GM23338 (cell line): Measurements from ENCODE around the gene NUDT21. TPM values are rescaled to one million over a fixed set of nuclear protein-coding genes. Genes with fewer than 3 reads are reported as not detected.

ENCODE experiments used
- ATAC-seq: fragments of 200-7000 bp; cut with Tn5 transposase; 3 replicates; pipeline ENCODE4 v1.9.1; 2020
- DNase-seq: peaks from one replicate; pipeline ENCODE4 v3.0.0-alpha.2; 2015; ENCODE audit warnings: low spot score
- H2AFZ ChIP-seq: fragments of 200-600 bp; sonication (generic); 2 replicates; pipeline ENCODE4 v1.8.0; 2016; ENCODE audit warnings: antibody characterized with exemption, mild to moderate bottlenecking, moderate library complexity
- H3F3A ChIP-seq: fragments of 200-600 bp; sonication (generic); replicated peaks from 2 replicates; pipeline ENCODE4 v1.8.0; 2017; ENCODE audit warnings: antibody characterized with exemption, mixed run types, low read depth
- H3K27ac ChIP-seq: fragments of 200-600 bp; sonication (generic); 2 replicates; pipeline ENCODE4 v1.6.1; 2016; ENCODE audit warnings: low read depth
- H3K27me3 ChIP-seq: fragments of 200-600 bp; sonication (generic); 2 replicates; pipeline ENCODE4 v1.8.0; 2016; ENCODE audit warnings: mild to moderate bottlenecking, mixed run types, moderate library complexity; ENCODE audit not compliant: insufficient read depth
- H3K36me3 ChIP-seq: fragments of 200-600 bp; sonication (generic); 2 replicates; pipeline ENCODE4 v1.8.0; 2016; ENCODE audit warnings: mild to moderate bottlenecking; ENCODE audit not compliant: insufficient read depth
- H3K4me1 ChIP-seq: fragments of 200-600 bp; sonication (generic); 2 replicates; pipeline ENCODE4 v1.8.0; 2016; ENCODE audit warnings: mild to moderate bottlenecking, moderate library complexity; ENCODE audit not compliant: insufficient read depth
- H3K4me2 ChIP-seq: fragments of 200-600 bp; sonication (generic); 2 replicates; pipeline ENCODE4 v1.7.1; 2017; ENCODE audit warnings: mixed run types
- H3K4me3 ChIP-seq: fragments of 200-600 bp; sonication (generic); 2 replicates; pipeline ENCODE4 v1.6.1; 2016; ENCODE audit warnings: mixed run types
- H3K79me2 ChIP-seq: fragments of 200-600 bp; sonication (generic); replicated peaks from 2 replicates; pipeline ENCODE4 v1.8.0; 2017; ENCODE audit warnings: mild to moderate bottlenecking; ENCODE audit not compliant: insufficient read depth
- H3K9me2 ChIP-seq: fragments of 200-600 bp; sonication (generic); 2 replicates; pipeline ENCODE4 v1.8.0; 2017; ENCODE audit not compliant: insufficient read depth
- H4K20me1 ChIP-seq: fragments of 200-600 bp; sonication (generic); replicated peaks from 2 replicates; pipeline ENCODE4 v1.8.0; 2017; ENCODE audit warnings: mild to moderate bottlenecking; ENCODE audit not compliant: insufficient read depth
- H3K27ac Mint-ChIP-seq: 2 replicates; pipeline ENCODE4 v1.8.0; 2020; ENCODE audit warnings: inconsistent platforms, mild to moderate bottlenecking, moderate library complexity, mixed read lengths
- H3K27me3 Mint-ChIP-seq: 3 replicates; pipeline ENCODE4 v1.8.0; 2022; ENCODE audit warnings: low read depth, mild to moderate bottlenecking, moderate library complexity, mixed read lengths, inconsistent platforms; ENCODE audit not compliant: insufficient read depth, poor library complexity
- H3K36me3 Mint-ChIP-seq: 3 replicates; pipeline ENCODE4 v1.8.0; 2021; ENCODE audit warnings: low read depth, mild to moderate bottlenecking, inconsistent platforms, moderate library complexity, mixed read lengths
- H3K4me1 Mint-ChIP-seq: 3 replicates; pipeline ENCODE4 v1.8.0; 2020; ENCODE audit warnings: mild to moderate bottlenecking, inconsistent platforms, mixed read lengths
- H3K4me3 Mint-ChIP-seq: 3 replicates; pipeline ENCODE4 v1.8.0; 2021; ENCODE audit warnings: moderate library complexity, mild to moderate bottlenecking, inconsistent platforms, mixed read lengths
- H3K9me3 Mint-ChIP-seq: 3 replicates; pipeline ENCODE4 v1.8.0; 2020; ENCODE audit warnings: moderate library complexity, mild to moderate bottlenecking, inconsistent platforms, mixed read lengths
- CREB1 ChIP-seq: fragments of 250-450 bp; sonication (Bioruptor Pico); IDR thresholded peaks from 2 replicates; pipeline ENCODE4 v1.5.0; 2020; ENCODE audit warnings: low read depth, mild to moderate bottlenecking, moderate library complexity
- CTCF ChIP-seq, 2 experiments: fragments of 200-600 bp in 1 of 2; sonication (generic) in 1 of 2; conservative IDR thresholded peaks; 2 replicates each; pipeline versions ENCODE4 v1.5.1 to v1.6.1; 2016 to 2017; ENCODE audit warnings: antibody characterized with exemption in 2 of 2, low read depth in 2 of 2, mild to moderate bottlenecking in 2 of 2, moderate library complexity in 1 of 2
- ETS1 ChIP-seq: IDR thresholded peaks from 2 replicates; pipeline ENCODE4 v1.6.1; 2016; ENCODE audit warnings: antibody characterized with exemption
- EZH2phosphoT487 ChIP-seq: fragments of 200-600 bp; sonication (generic); IDR thresholded peaks from one replicate; pipeline ENCODE4 v1.8.1; 2018; ENCODE audit warnings: antibody characterized with exemption; ENCODE audit not compliant: unreplicated experiment
- JUNB ChIP-seq: IDR thresholded peaks from one replicate; pipeline ENCODE4 v1.6.1; 2016; ENCODE audit warnings: antibody characterized with exemption; ENCODE audit not compliant: unreplicated experiment
- NANOG ChIP-seq: IDR thresholded peaks from 2 replicates; pipeline ENCODE4 v1.6.1; 2016; ENCODE audit warnings: antibody characterized with exemption, borderline replicate concordance
- polyA plus RNA-seq: library from polyadenylated mRNA; unstranded; fragments of >200 nt; fragmentation: Nextera tagmentation; extraction: Ambion mirVana; gene quantifications from 2 replicates; pipeline ENCODE4 v1.2.1, GENCODE V29; 2016
- total RNA-seq: library from RNA; depleted of rRNA; stranded (reverse); fragments of >200 nt; shearing (Covaris generic); gene quantifications from 2 replicates; pipeline ENCODE4 v1.2.3, GENCODE V29; 2014

The NUDT21 gene
- total and polyA plus RNA-seq, 2 experiments from 2014 or later = 83.4 to 132 TPM

GRCh38 chr16:56423584-56424403, 27.3 kb downstream of the NUDT21 start:
- ATAC-seq = no peak
- peaks cover 3% of the 10 kb centered on the region; the same call in 1 of the 2 replicates for H3K9me2 ChIP-seq
- H3K27me3 Mint-ChIP-seq = peaks cover 19% of the 10 kb centered on the region
- no peak for TF ChIP-seq CREB1 (CRISPR knock-in tag)
- peaks cover 15% of the 10 kb centered on the region for H3K27me3 ChIP-seq
- no peaks in the 10 kb centered on the region for H3K9me3 Mint-ChIP-seq
- H2AFZ ChIP-seq = no peak overlapping the region; the same call in 1 of the 2 replicates
- peaks cover 38% of the 10 kb centered on the region for H3K4me1 Mint-ChIP-seq
- H3K4me2 ChIP-seq = peak overlapping the region; percentile 87
- peaks cover 7% of the 10 kb centered on the region for H3F3A ChIP-seq
- H4K20me1 ChIP-seq = peaks cover 26% of the 10 kb centered on the region
- peak overlapping the region; percentile 94 for H3K4me3 Mint-ChIP-seq
- H3K36me3 ChIP-seq = no peaks in the 10 kb centered on the region
- H3K79me2 ChIP-seq = peaks cover 55% of the 10 kb centered on the region
- no peaks in the 10 kb centered on the region for H3K36me3 Mint-ChIP-seq
- peak overlapping the region; percentile 71 for H3K4me3 ChIP-seq
- no peak overlapping the region; the same call in 1 of the 2 replicates for H3K27ac Mint-ChIP-seq
- H3K4me1 ChIP-seq = peaks cover 28% of the 10 kb centered on the region
- H3K27ac ChIP-seq = no peak overlapping the region
- no peak for DNase-seq

- Histone ChIP-seq H3K27me3 (peaks cover 15% of the 10 kb centered on the region), H2AFZ (no peak overlapping the region), H3K36me3 (no peaks in the 10 kb centered on the region), H3K79me2 (peaks cover 63% of the 10 kb centered on the region), H3K4me1 (peaks cover 28% of the 10 kb centered on the region), H3K9me2 (peaks cover 3% of the 10 kb centered on the region; the same call in 1 of the 2 replicates), H4K20me1 (peaks cover 26% of the 10 kb centered on the region), H3K27ac (no peak overlapping the region), H3F3A (peaks cover 7% of the 10 kb centered on the region), H3K4me3 (no peak overlapping the region), H3K4me2 (peak overlapping the region; percentile 87)
- Mint-ChIP-seq H3K4me3 (peak overlapping the region; percentile 26; the same call in 2 of the 3 replicates), H3K27me3 (peaks cover 21% of the 10 kb centered on the region), H3K36me3 (no peaks in the 10 kb centered on the region), H3K4me1 (peaks cover 38% of the 10 kb centered on the region), H3K27ac (no peak overlapping the region), H3K9me3 (no peaks in the 10 kb centered on the region)
- no peak for DNase-seq
- TF ChIP-seq ETS1 = no peak
- no peak for TF ChIP-seq EZH2phosphoT487
- TF ChIP-seq CTCF (conservative IDR thresholded peaks at IDR 0.05; ENCODE audit: low read depth in 2 of 2) = no peak
- TF ChIP-seq JUNB = no peak
- no peak for TF ChIP-seq NANOG
- no peak for ATAC-seq
These were observed 28.2 kb downstream of the NUDT21 start for GRCh38 chr16:56422896-56423441.
